ENCODE results near the gene MATR3.

DNA sequence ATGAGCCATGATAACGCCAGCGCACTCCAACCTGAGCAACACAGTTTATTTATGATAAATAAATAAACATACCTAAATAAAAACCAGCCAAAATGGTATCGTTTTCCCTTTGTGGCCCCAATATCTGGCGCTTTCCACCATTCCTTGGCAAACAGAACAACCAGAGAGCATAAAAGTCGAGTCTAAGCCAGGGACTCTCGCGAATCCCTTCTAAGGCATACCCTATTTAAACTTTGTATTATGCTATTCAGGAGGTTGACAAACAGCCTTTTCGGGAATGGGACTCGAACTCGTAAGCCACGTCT, 386 bp upstream of the MATR3 start:
- TF ChIP-seq POLR2AphosphoS5 (IDR thresholded peaks at IDR 0.05; ENCODE audit: low read depth, low read length), result no peak
- no peak for TF ChIP-seq SIN3A (IDR thresholded peaks at IDR 0.05; ENCODE audit: borderline replicate concordance, insufficient read depth, low read length)
